H54 (cell line): Measurements from ENCODE around the gene CACNB1.

Source experiments
- DNase-seq: peaks from one replicate; pipeline ENCODE4 v3.0.0; 2011; ENCODE audit warnings: low spot score, mixed read lengths; ENCODE audit not compliant: insufficient read length
- FAIRE-seq: peaks from 3 replicates; lab custom pipeline; 2011; peaks lifted over from hg19 to GRCh38; lab: Jason Lieb, UNC
- POLR2A ChIP-seq: IDR thresholded peaks from 2 replicates; pipeline ENCODE4 v1.6.1; 2011; ENCODE audit warnings: low read depth, mild to moderate bottlenecking, low read length

Gene CACNB1

GRCh38 chr17:39235555-39236449, 38.3 kb upstream of the CACNB1 start:
- TF ChIP-seq POLR2A: no peak
- FAIRE-seq: no peak

GRCh38 chr17:39231591-39232551, 34.4 kb upstream of the CACNB1 start:
- DNase-seq (no peak), FAIRE-seq (no peak)
- TF ChIP-seq POLR2A: no peak

More at GRCh38 chr17:39235555-39236449, 38.3 kb upstream of the CACNB1 start:
- peak; percentile 85 for DNase-seq

- FAIRE-seq (no peak), DNase-seq (no peak)
- no peak for TF ChIP-seq POLR2A
Measured at GRCh38 chr17:39231091-39231561, 33.7 kb upstream of the CACNB1 start.

- FAIRE-seq (no peak), DNase-seq (no peak)
- TF ChIP-seq POLR2A: no peak
Measured at GRCh38 chr17:39230361-39230760, 32.9 kb upstream of the CACNB1 start.

- FAIRE-seq (no peak), DNase-seq (peak; percentile 96)
- TF ChIP-seq POLR2A: no peak
Measured at GRCh38 chr17:39229274-39229913, 31.9 kb upstream of the CACNB1 start.

GRCh38 chr17:39227364-39227919, 30.0 kb upstream of the CACNB1 start:
- no peak for TF ChIP-seq POLR2A
- no peak for DNase-seq
- FAIRE-seq: no peak

GRCh38 chr17:39225959-39226683, 28.7 kb upstream of the CACNB1 start:
- no peak for TF ChIP-seq POLR2A
- no peak for FAIRE-seq
- no peak for DNase-seq

GRCh38 chr17:39225308-39225958, 28.0 kb upstream of the CACNB1 start, which contains the start of gene STAC2:
STAC2 (minus strand) TSS chr17:39225945; CDS start chr17:39225502, 443 bp downstream.
- TF ChIP-seq POLR2A: no peak
- FAIRE-seq (no peak), DNase-seq (no peak)

- TF ChIP-seq POLR2A: no peak
- FAIRE-seq (no peak), DNase-seq (no peak)
Measured at GRCh38 chr17:39224778-39225307, 27.4 kb upstream of the CACNB1 start.

- DNase-seq (no peak), FAIRE-seq (no peak)
- no peak for TF ChIP-seq POLR2A
Measured at GRCh38 chr17:39223907-39224777, 26.7 kb upstream of the CACNB1 start.
